T-cell (primary cell): ENCODE results near the gene RFTN1. TPM values are rescaled to one million over a fixed set of nuclear protein-coding genes. Genes with fewer than 3 reads are reported as not detected.
A peak's percentile ranks its signal among the peaks of the same experiment; 100 is the strongest.

Experiments
- ATAC-seq, 4 experiments: fragments of 200-7000 bp in 3 of 4; fragments of 150-1000 bp in 1 of 4; cut with Tn5 transposase; replicated peaks in 1 of 4; 1 replicate in 3 of 4; 2 replicates in 1 of 4; pipeline ENCODE4 v1.10.0; 2021; ENCODE audit warnings: moderate library complexity in 3 of 4, mild to moderate bottlenecking in 2 of 4, moderate number of reproducible peaks in 1 of 4
- CTCF ChIA-PET, 2 donors: fragments of 300-600 bp; sonication (Branson Sonifier 250); formaldehyde crosslinking; loops; one replicate each; lab custom pipeline; 2022; ENCODE audit warnings: antibody characterized with exemption in 2 of 2; lab: Charles Lee
- POLR2A ChIA-PET, 2 donors: fragments of 300-600 bp; sonication (Branson Sonifier 250); formaldehyde crosslinking; loops; one replicate each; lab custom pipeline; 2022; ENCODE audit warnings: antibody characterized with exemption in 2 of 2; lab: Charles Lee
- DNase-seq, 35 experiments: peaks; one replicate each; pipeline versions ENCODE4 v3.0.0 to v3.0.0-alpha.2; 2013 to 2023
- H3K27ac ChIP-seq: one replicate; pipeline ENCODE4 v1.5.1; 2013; ENCODE audit warnings: low read length
- H3K27me3 ChIP-seq, 2 experiments: replicated peaks in 1 of 2; 1 replicate in 1 of 2; 2 replicates in 1 of 2; pipeline versions ENCODE4 v1.6.1 to v1.7.0; 2013; ENCODE audit warnings: low read length in 1 of 2, mixed read lengths in 1 of 2; ENCODE audit not compliant: control insufficient read depth in 2 of 2, insufficient read depth in 2 of 2; ENCODE audit errors: extremely low read depth in 1 of 2
- H3K36me3 ChIP-seq, 2 donors: 1 replicate in 1 of 2; 2 replicates in 1 of 2; pipeline versions ENCODE4 v1.6.1 to v1.7.0; 2013; ENCODE audit warnings: low read length in 1 of 2; ENCODE audit not compliant: control insufficient read depth in 2 of 2, insufficient read depth in 1 of 2; ENCODE audit errors: extremely low read depth in 1 of 2
- H3K4me1 ChIP-seq, 2 experiments: 1 replicate in 1 of 2; 2 replicates in 1 of 2; pipeline versions ENCODE4 v1.6.1 to v1.7.0; 2013; ENCODE audit warnings: low read length in 2 of 2, mixed read lengths in 1 of 2; ENCODE audit not compliant: insufficient read depth in 2 of 2, control insufficient read depth in 1 of 2; ENCODE audit errors: extremely low read depth in 1 of 2
- H3K4me3 ChIP-seq, 2 donors: 1 replicate in 1 of 2; 2 replicates in 1 of 2; pipeline versions ENCODE4 v1.5.1 to v1.7.0; 2013; ENCODE audit warnings: mild to moderate bottlenecking in 2 of 2, low read length in 1 of 2, moderate library complexity in 1 of 2; ENCODE audit not compliant: control insufficient read depth in 1 of 2; ENCODE audit errors: extremely low read depth in 1 of 2
- H3K9me3 ChIP-seq: 2 replicates; pipeline ENCODE4 v1.7.0; 2013
- H3K27ac Mint-ChIP-seq, 2 donors: one replicate each; pipeline ENCODE4 v1.8.0; 2020 to 2021; ENCODE audit warnings: mild to moderate bottlenecking in 2 of 2, mixed read lengths in 2 of 2
- H3K27me3 Mint-ChIP-seq, 2 donors: one replicate each; pipeline ENCODE4 v1.8.0; 2021 to 2022; ENCODE audit warnings: mixed read lengths in 2 of 2
- H3K36me3 Mint-ChIP-seq: one replicate; pipeline ENCODE4 v1.8.0; 2021; ENCODE audit warnings: mixed read lengths
- H3K4me1 Mint-ChIP-seq, 3 donors: one replicate each; pipeline ENCODE4 v1.8.0; 2020 to 2022; ENCODE audit warnings: mixed read lengths in 3 of 3, mild to moderate bottlenecking in 1 of 3
- H3K4me3 Mint-ChIP-seq, 3 donors: one replicate each; pipeline ENCODE4 v1.8.0; 2020 to 2022; ENCODE audit warnings: mild to moderate bottlenecking in 3 of 3, mixed read lengths in 3 of 3, moderate library complexity in 3 of 3
- H3K9me3 Mint-ChIP-seq, 3 donors: one replicate each; pipeline ENCODE4 v1.8.0; 2020 to 2022; ENCODE audit warnings: mixed read lengths in 3 of 3
- WGBS: methylation state at CpG from one replicate; pipeline ENCODE4 v1.1.5; 2013; ENCODE audit warnings: missing lambda C conversion rate; ENCODE audit not compliant: insufficient coverage; 5-methylcytosine and 5-hydroxymethylcytosine counted together
- total RNA-seq, 35 experiments: library from RNA in 6 of 35; stranded (reverse) in 6 of 35; fragments of 120-200 nt in 1 of 35; gene quantifications; one replicate each; pipeline versions ENCODE4 v1.2.1 to v1.2.4 and lab custom pipeline; 2013 to 2026

The RFTN1 gene
- total RNA-seq, 5 donors from 2014 or later (not counting 1 experiment from before 2014, with no cell fraction given): 55.5 to 73.4 (median 70.7) TPM

DNA sequence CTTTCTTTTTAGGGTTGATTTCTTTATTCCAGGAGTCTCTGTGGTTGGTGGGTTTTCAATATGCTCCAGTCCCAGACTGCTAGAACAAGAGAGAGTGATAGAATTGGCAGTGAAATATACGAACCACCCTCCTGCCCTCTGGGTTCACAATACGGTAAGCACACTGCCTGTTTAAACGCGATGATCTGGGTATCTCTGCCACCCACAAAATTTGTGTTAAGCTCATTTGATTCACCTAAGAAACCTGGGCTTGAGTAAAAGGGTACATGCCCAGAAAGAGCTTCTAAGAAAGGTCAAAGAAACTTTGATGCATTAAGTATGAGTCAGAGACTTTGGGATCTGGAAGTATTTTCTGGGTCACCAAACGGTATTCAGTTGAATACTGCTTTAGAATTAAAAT, 218.7 kb downstream of the RFTN1 start:
- DNase-seq (peak in 1 of 35 experiments; percentile 24), ATAC-seq (peak in 3 of 4 experiments; percentile 11 to 24 (median 17))
- H3K4me1 ChIP-seq: peaks cover 38 to 77% of the 10 kb centered on the region in 2 experiments
- Mint-ChIP-seq H3K9me3 (peaks cover 0 to 12% (median 0%) of the 10 kb centered on the region in 3 donors), H3K36me3 (peaks cover 67% of the 10 kb centered on the region), H3K27ac (peak overlapping the region; percentile 89 to 98), H3K4me1 (peaks cover 92 to 94% (median 92%) of the 10 kb centered on the region in 3 donors), H3K4me3 (peak overlapping the region; percentile 56 to 88 (median 66)), H3K27me3 (no peaks in the 10 kb centered on the region)
- 40% methylated on average over 1 of the region's 5 CpGs for WGBS
- no peaks in the 10 kb centered on the region for H3K27me3 ChIP-seq
- ChIA-PET POLR2A (interaction anchor here (0.5 to 2.2 kb wide), 6 partner anchors 8 to 217 kb away, joined by 3 to 8 read pairs (median 4); no protein-coding TSS in a partner anchor), CTCF (interaction anchor here (0.6 to 2.7 kb wide), 13 partner anchors 9 to 341 kb away, joined by 3 to 14 read pairs (median 4); partner anchors contain the start of genes DPH3 (in 1 of the 2) and OXNAD1 (in 1 of the 2))
- peak overlapping the region; percentile 49 for H3K27ac ChIP-seq
- H3K36me3 ChIP-seq: peaks cover 0 to 37% of the 10 kb centered on the region in 2 donors
- peak overlapping the region in 1 of 2 donors; percentile 17 for H3K4me3 ChIP-seq
- H3K9me3 ChIP-seq: no peaks in the 10 kb centered on the region

- H3K4me3 ChIP-seq: peak overlapping the region in 1 of 2 donors; percentile 59
- Mint-ChIP-seq H3K27me3 (no peaks in the 10 kb centered on the region), H3K27ac (peak overlapping the region; percentile 98 to 99), H3K9me3 (peaks cover 0 to 12% (median 0%) of the 10 kb centered on the region in 3 donors), H3K4me3 (peak overlapping the region; percentile 91 to 98 (median 97)), H3K36me3 (peaks cover 30% of the 10 kb centered on the region), H3K4me1 (peaks cover 74 to 82% (median 79%) of the 10 kb centered on the region in 3 donors)
- CTCF ChIA-PET: interaction anchor here (0.7 to 8.8 kb wide), 22 partner anchors 10 to 430 kb away, joined by 3 to 120 read pairs (median 6); partner anchors contain the start of genes DPH3 (in 1 of the 2) and OXNAD1 (in 1 of the 2)
- ATAC-seq: peak; percentile 28 to 43 (median 34)
- POLR2A ChIA-PET: interaction anchor here (0.6 to 2.2 kb wide), 10 partner anchors 11 to 221 kb away, joined by 3 to 21 read pairs (median 3); no protein-coding TSS in a partner anchor
- H3K27ac ChIP-seq: peak overlapping the region; percentile 54
- peaks cover 0 to 14% of the 10 kb centered on the region in 2 donors for H3K36me3 ChIP-seq
- H3K4me1 ChIP-seq: peaks cover 45% of the 10 kb centered on the region in 2 experiments
- no CpG with 5 or more reads among the region's 2 CpGs for WGBS
- no peaks in the 10 kb centered on the region for H3K9me3 ChIP-seq
- H3K27me3 ChIP-seq: no peaks in the 10 kb centered on the region
- DNase-seq: peak in 1 of 35 experiments; percentile 64
Measured at GRCh38 chr3:16290827-16291196, 222.7 kb downstream of the RFTN1 start.

- peak overlapping the region; percentile 59 to 85 for H3K4me3 ChIP-seq
- POLR2A ChIA-PET: interaction anchor here (0.6 to 2.2 kb wide), 13 partner anchors 9 to 221 kb away, joined by 3 to 21 read pairs (median 3); no protein-coding TSS in a partner anchor
- CTCF ChIA-PET: interaction anchor here (0.7 to 8.8 kb wide), 26 partner anchors 10 to 431 kb away, joined by 3 to 120 read pairs (median 4); partner anchors contain the start of genes DPH3 (in 1 of the 2) and OXNAD1 (in 1 of the 2)
- peak overlapping the region; percentile 91 to 98 (median 97) for H3K4me3 Mint-ChIP-seq
- no peaks in the 10 kb centered on the region for H3K9me3 ChIP-seq
- H3K27me3 ChIP-seq: no peaks in the 10 kb centered on the region
- peaks cover 24% of the 10 kb centered on the region for H3K36me3 Mint-ChIP-seq
- peaks cover 74 to 82% (median 79%) of the 10 kb centered on the region in 3 donors for H3K4me1 Mint-ChIP-seq
- peaks cover 0 to 8% of the 10 kb centered on the region in 2 donors for H3K36me3 ChIP-seq
- no CpG with 5 or more reads among the region's 3 CpGs for WGBS
- peak overlapping the region; percentile 98 to 99 for H3K27ac Mint-ChIP-seq
- peak in 1 of 4 experiments; percentile 14 for ATAC-seq
- H3K9me3 Mint-ChIP-seq: peaks cover 0 to 12% (median 0%) of the 10 kb centered on the region in 3 donors
- DNase-seq: peak in 29 of 35 experiments; percentile 28 to 79 (median 51)
- peaks cover 47% of the 10 kb centered on the region in 2 experiments for H3K4me1 ChIP-seq
- H3K27me3 Mint-ChIP-seq: no peaks in the 10 kb centered on the region
- peak overlapping the region; percentile 81 for H3K27ac ChIP-seq
Measured at GRCh38 chr3:16290007-16290826, 223.3 kb downstream of the RFTN1 start.

- peak overlapping the region; percentile 81 for H3K27ac ChIP-seq
- Mint-ChIP-seq H3K27me3 (no peaks in the 10 kb centered on the region), H3K36me3 (peaks cover 20% of the 10 kb centered on the region), H3K4me3 (peak overlapping the region; percentile 91 to 98 (median 97)), H3K4me1 (peaks cover 76 to 83% (median 79%) of the 10 kb centered on the region in 3 donors), H3K9me3 (peaks cover 0 to 12% (median 0%) of the 10 kb centered on the region in 3 donors), H3K27ac (peak overlapping the region; percentile 98 to 99)
- no peaks in the 10 kb centered on the region for H3K9me3 ChIP-seq
- CTCF ChIA-PET: interaction anchor here (0.6 to 8.8 kb wide), 14 partner anchors 12 to 51 kb away, joined by 3 to 120 read pairs (median 10); partner anchors contain the start of genes DPH3 (in 1 of the 2) and OXNAD1 (in 1 of the 2)
- DNase-seq (no peak), ATAC-seq (no peak)
- peaks cover 0 to 4% of the 10 kb centered on the region in 2 donors for H3K36me3 ChIP-seq
- peaks cover 43 to 51% of the 10 kb centered on the region in 2 experiments for H3K4me1 ChIP-seq
- H3K27me3 ChIP-seq: no peaks in the 10 kb centered on the region
- WGBS: no CpG with 5 or more reads among the region's 2 CpGs
- POLR2A ChIA-PET: interaction anchor here (0.7 to 1.8 kb wide), 6 partner anchors 12 to 75 kb away, joined by 3 to 6 read pairs (median 4); no protein-coding TSS in a partner anchor
- H3K4me3 ChIP-seq: peak overlapping the region; percentile 59 to 85
Measured at GRCh38 chr3:16289144-16289889, 224.2 kb downstream of the RFTN1 start.

GRCh38 chr3:16288664-16289063, 224.8 kb downstream of the RFTN1 start:
- Histone ChIP-seq H3K36me3 (peaks cover 0 to 4% of the 10 kb centered on the region in 2 donors), H3K27ac (peak overlapping the region; percentile 81), H3K4me3 (peak overlapping the region; percentile 59 to 85), H3K4me1 (peaks cover 41 to 47% of the 10 kb centered on the region in 2 experiments), H3K27me3 (no peaks in the 10 kb centered on the region), H3K9me3 (no peaks in the 10 kb centered on the region)
- H3K4me3 Mint-ChIP-seq: peak overlapping the region; percentile 91 to 98 (median 97)
- WGBS: 0% methylated on average over 1 of the region's 1 CpG
- peak overlapping the region; percentile 98 to 99 for H3K27ac Mint-ChIP-seq
- H3K4me1 Mint-ChIP-seq: peaks cover 73 to 82% (median 74%) of the 10 kb centered on the region in 3 donors
- H3K9me3 Mint-ChIP-seq: peaks cover 0 to 9% (median 0%) of the 10 kb centered on the region in 3 donors
- DNase-seq (peak in 1 of 35 experiments; percentile 21), ATAC-seq (peak in 1 of 4 experiments; percentile 4)
- ChIA-PET CTCF (interaction anchor here (0.6 to 8.8 kb wide), 14 partner anchors 13 to 52 kb away, joined by 3 to 120 read pairs (median 7); partner anchors contain the start of genes DPH3 (in 1 of the 2) and OXNAD1 (in 1 of the 2)), POLR2A (interaction anchor here (0.5 to 1.8 kb wide), 8 partner anchors 12 to 261 kb away, joined by 3 to 8 read pairs (median 4); no protein-coding TSS in a partner anchor)
- H3K27me3 Mint-ChIP-seq: no peaks in the 10 kb centered on the region
- H3K36me3 Mint-ChIP-seq: peaks cover 17% of the 10 kb centered on the region
